K562 (cell line): ENCODE data around the gene SOX12. TPM values are rescaled to one million over a fixed set of nuclear protein-coding genes. Genes with fewer than 3 reads are reported as not detected.

Experiments
- ATAC-seq: fragments of 200-7000 bp; cut with Tn5 transposase; 3 replicates; pipeline ENCODE4 v1.9.1; 2020; ENCODE audit warnings: moderate library complexity
- BruUV-seq: library from RNA; stranded (reverse); fragments of 400-500 nt; replicated peaks from 2 replicates; lab custom pipeline; 2021; lab: Mats Ljungman, UMichigan
- CTCF ChIA-PET: fragments of 300-600 bp; formaldehyde crosslinking; extraction: SDS; loops from one replicate; lab custom pipeline; 2021; ENCODE audit warnings: low intra/inter-chr PET ratio; lab: Yijun Ruan, JAX
- POLR2A ChIA-PET: fragments of 300-600, 350-650 bp; sonication (Branson Sonifier 250); formaldehyde crosslinking; extraction: SDS; loops from one replicate; lab custom pipeline; 2021; ENCODE audit warnings: antibody characterized with exemption, inconsistent platforms; lab: Yijun Ruan, JAX
- DNase-seq, 4 experiments: peaks; one replicate each; pipeline versions ENCODE4 v3.0.0 to v3.0.0-alpha.2; 2011 to 2018; ENCODE audit warnings: low spot score in 3 of 4, mixed read lengths in 3 of 4; ENCODE audit errors: extremely low read depth in 1 of 4
- FAIRE-seq: peaks from 2 replicates; lab custom pipeline; 2011; peaks lifted over from hg19 to GRCh38; lab: Jason Lieb, UNC
- H2AFZ ChIP-seq: 2 replicates; pipeline ENCODE4 v1.6.0; 2011; ENCODE audit warnings: low read depth, low read length, control low read depth, inconsistent platforms
- H3K27ac ChIP-seq: fragments of 200-600 bp; 3 replicates; pipeline ENCODE4 v1.8.0; 2011; ENCODE audit warnings: low read depth, mild to moderate bottlenecking, control low read depth, inconsistent platforms, low read length, moderate library complexity, mixed read lengths; ENCODE audit errors: extremely low read depth
- H3K27me3 ChIP-seq, 2 experiments: fragments of 300-600 bp in 1 of 2; 2 replicates in 1 of 2; 3 replicates in 1 of 2; pipeline versions ENCODE4 v1.6.0 to v1.8.0; 2011; ENCODE audit warnings: inconsistent platforms in 2 of 2, low read length in 2 of 2, mild to moderate bottlenecking in 1 of 2, mixed read lengths in 1 of 2, moderate library complexity in 1 of 2; ENCODE audit not compliant: control insufficient read depth in 2 of 2, insufficient read depth in 2 of 2
- H3K36me3 ChIP-seq: fragments of 300-600 bp; 3 replicates; pipeline ENCODE4 v1.8.0; 2011; ENCODE audit warnings: mild to moderate bottlenecking, low read length, inconsistent platforms; ENCODE audit not compliant: control insufficient read depth, insufficient read depth
- H3K4me1 ChIP-seq, 2 experiments: fragments of 200-600 bp in 1 of 2; replicated peaks in 1 of 2; 2 replicates in 1 of 2; 3 replicates in 1 of 2; pipeline versions ENCODE4 v1.5.1 to v1.8.0; 2011; ENCODE audit warnings: inconsistent platforms in 2 of 2, low read length in 2 of 2, mild to moderate bottlenecking in 1 of 2, mixed read lengths in 1 of 2, moderate library complexity in 1 of 2; ENCODE audit not compliant: control insufficient read depth in 2 of 2, insufficient read depth in 2 of 2
- H3K4me2 ChIP-seq: 2 replicates; pipeline ENCODE4 v1.6.1; 2011; ENCODE audit warnings: low read length, control low read depth, inconsistent platforms, mixed read lengths; ENCODE audit not compliant: insufficient read depth
- H3K4me3 ChIP-seq: fragments of 200-600 bp; sonication (generic), shearing (Covaris generic); 2 replicates; pipeline ENCODE4 v1.5.1; 2016; ENCODE audit warnings: control low read depth, inconsistent platforms
- H3K79me2 ChIP-seq: fragments of 200-600 bp; 3 replicates; pipeline ENCODE4 v1.8.0; 2011; ENCODE audit warnings: low read length, inconsistent platforms; ENCODE audit not compliant: control insufficient read depth, insufficient read depth
- H3K9ac ChIP-seq, 2 experiments: 2 replicates each; pipeline versions ENCODE4 v1.6.0 to v1.6.1; 2011; ENCODE audit warnings: low read depth in 2 of 2, low read length in 2 of 2, control low read depth in 1 of 2, inconsistent platforms in 1 of 2, mild to moderate bottlenecking in 1 of 2, mixed read lengths in 1 of 2; ENCODE audit not compliant: insufficient read depth in 1 of 2
- H3K9me1 ChIP-seq: one replicate; pipeline ENCODE4 v1.6.0; 2011; ENCODE audit warnings: inconsistent platforms, mild to moderate bottlenecking, low read length, moderate library complexity; ENCODE audit not compliant: control insufficient read depth, insufficient read depth
- H3K9me3 ChIP-seq: replicated peaks from 2 replicates; pipeline ENCODE4 v1.5.1; 2011; ENCODE audit warnings: low read depth, low read length, inconsistent platforms; ENCODE audit not compliant: control insufficient read depth, insufficient read depth
- H4K20me1 ChIP-seq: replicated peaks from 2 replicates; pipeline ENCODE4 v1.6.1; 2011; ENCODE audit warnings: low read length, inconsistent platforms, mixed read lengths; ENCODE audit not compliant: control insufficient read depth, insufficient read depth
- CBX5 ChIP-seq: IDR thresholded peaks from 2 replicates; pipeline ENCODE4 v1.6.1; 2014; ENCODE audit warnings: low read depth, borderline replicate concordance
- HCFC1 ChIP-seq: IDR thresholded peaks from 2 replicates; pipeline ENCODE4 v1.6.1; 2012; ENCODE audit warnings: low read depth, low read length, improper control_type of control experiment
- NFIC ChIP-seq: fragments of 450-650 bp; IDR thresholded peaks from 2 replicates; pipeline ENCODE4 v1.6.1; 2017; ENCODE audit warnings: mild to moderate bottlenecking, inconsistent platforms
- NR2C1 ChIP-seq, 2 experiments: fragments of 450-650 bp; IDR thresholded peaks; 2 replicates each; pipeline ENCODE4 v1.6.1; 2017; ENCODE audit warnings: mild to moderate bottlenecking in 2 of 2, antibody characterized with exemption in 1 of 2, inconsistent platforms in 1 of 2, missing compliant biosample characterization in 1 of 2, missing genetic modification characterization in 1 of 2
- RAD51 ChIP-seq: fragments of 450-650 bp; IDR thresholded peaks from 2 replicates; pipeline ENCODE4 v1.7.1; 2016; ENCODE audit warnings: low read depth, mild to moderate bottlenecking, borderline replicate concordance
- SIX5 ChIP-seq, 2 experiments: IDR thresholded peaks; 2 replicates each; pipeline ENCODE4 v1.6.1; 2011; ENCODE audit warnings: low read length in 2 of 2, borderline replicate concordance in 1 of 2, low read depth in 1 of 2, mild to moderate bottlenecking in 1 of 2, moderate library complexity in 1 of 2; ENCODE audit not compliant: insufficient read depth in 1 of 2
- SRSF3 ChIP-seq: fragments of 200-400 bp; formaldehyde crosslinking; IDR thresholded peaks from 2 replicates; pipeline ENCODE4 v1.6.1; 2016; ENCODE audit warnings: mild to moderate bottlenecking, low read length, moderate library complexity; ENCODE audit not compliant: insufficient read depth
- ZKSCAN1 ChIP-seq: fragments of 150-350 bp; IDR thresholded peaks from 2 replicates; pipeline ENCODE4 v1.6.1; 2016; ENCODE audit warnings: low read depth, low read length
- ZNF143 ChIP-seq: sonication (generic); formaldehyde crosslinking; IDR thresholded peaks from 2 replicates; pipeline ENCODE4 v1.9.0; 2022; ENCODE audit warnings: mild to moderate bottlenecking, missing genetic modification reagents
- WGBS: fragments of 100-300 bp; shearing (Covaris generic); methylation state at CpG from one replicate; pipeline ENCODE4 v1.1.6; 2016; ENCODE audit warnings: low coverage, mixed read lengths; ENCODE audit not compliant: insufficient coverage; ENCODE audit errors: missing lambda C conversion rate; 5-methylcytosine and 5-hydroxymethylcytosine counted together
- in situ Hi-C: fragments of 300-500 bp; cut with MboI; formaldehyde crosslinking; loops from 4 replicates; pipeline ENCODE4 v1.15.0; 2018; ENCODE audit warnings: inconsistent platforms, mixed read lengths
- intact Hi-C: fragments of 100-400 bp; cut with micrococcal nuclease; formaldehyde crosslinking; loops from 2 replicates; pipeline ENCODE4 v1.14.2; 2022
- polyA plus RNA-seq, 8 experiments: library from polyadenylated mRNA; depleted of rRNA in 4 of 8; stranded (reverse) in 5 of 8; unstranded in 3 of 8; fragments of >200 nt; fragmentation: Nextera tagmentation in 2 of 8; fragmentation: Illumina TruSeq in 1 of 8; extraction: Ambion mirVana in 2 of 8; extraction: Trizol in 1 of 8; gene quantifications; 2 replicates each; pipeline versions ENCODE4 v1.2.1 to v1.2.3, GENCODE V29; 2011 to 2014; ENCODE audit warnings: inconsistent platforms in 1 of 8, missing spikeins in 1 of 8
- total RNA-seq, 7 experiments: library from RNA; depleted of rRNA in 6 of 7; stranded (reverse); fragments of >200 nt in 6 of 7; fragmentation: Illumina TruSeq in 2 of 7; extraction: Trizol in 2 of 7; gene quantifications; 2 replicates each; pipeline versions ENCODE4 v1.2.1 to v1.2.3, GENCODE V29; 2011 to 2021; ENCODE audit warnings: low replicate concordance in 1 of 7
- TF ChIP-seq, protein P1 (sequence below): fragments of 250-450 bp; sonication (Bioruptor Pico); IDR thresholded peaks from 2 replicates; pipeline ENCODE4 v1.5.0; 2021; ENCODE audit warnings: mild to moderate bottlenecking, moderate library complexity
- TF ChIP-seq, protein P2 (sequence below): sonication (generic); formaldehyde crosslinking; IDR thresholded peaks from 2 replicates; pipeline ENCODE4 v1.5.0; 2020; ENCODE audit warnings: missing genetic modification reagents
- TF ChIP-seq, protein P3 (sequence below): sonication (generic); IDR thresholded peaks from 2 replicates; pipeline ENCODE4 v1.6.1; 2016

SOX12 gene
- total and polyA plus RNA-seq, 9 of the 15 experiments (the other 6 are each of a cell fraction or from before 2014, with no cell fraction given), result 0.42 to 26.3 (median 2.6) TPM

DNA sequence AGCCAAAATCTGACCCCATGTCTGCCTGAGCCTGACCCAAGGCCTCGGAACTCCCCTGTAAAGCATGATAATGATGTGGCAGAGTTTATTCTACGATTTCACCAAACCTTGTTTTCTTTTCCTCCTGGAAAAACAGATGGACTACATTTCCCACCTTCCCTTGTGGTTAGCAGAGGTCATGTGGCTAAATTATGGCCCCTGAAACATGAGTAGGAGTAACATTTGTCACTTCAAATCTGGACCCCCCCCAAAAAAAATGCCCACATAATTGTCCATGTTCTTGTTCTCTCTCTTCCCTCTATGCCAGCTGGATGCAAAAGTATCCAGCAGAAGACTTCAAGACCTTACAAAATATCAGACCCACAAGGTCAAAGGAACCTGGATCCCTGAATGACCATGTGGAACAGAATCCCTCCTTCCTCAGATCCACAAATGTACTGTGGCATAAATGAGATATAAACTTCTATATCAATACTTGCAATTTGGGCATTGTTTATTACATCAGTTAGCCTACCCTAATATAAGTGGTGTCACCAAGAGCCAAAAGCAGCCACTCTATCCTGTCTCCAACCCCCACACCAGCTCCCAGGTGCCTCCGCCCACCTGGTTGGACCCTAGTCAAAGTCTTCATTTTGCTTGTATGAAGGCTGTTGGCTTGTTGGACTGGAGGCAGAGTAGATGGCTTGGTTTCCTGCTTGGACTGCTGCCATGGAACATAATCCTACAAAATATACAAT lies 36.2 kb upstream of the SOX12 start:
- BruUV-seq, result no TSS peak
- H3K4me2 ChIP-seq, result peak overlapping the region; percentile 93
- H3K27ac ChIP-seq, result peak overlapping the region; percentile 87
- no peaks in the 10 kb centered on the region for H3K27me3 ChIP-seq
- no peak overlapping the region for H2AFZ ChIP-seq
- ChIA-PET CTCF (no interaction called here), POLR2A (interaction anchor here (1.9 kb wide), 1 partner anchor 9 kb away, joined by 5 read pairs; the partner anchor contains the start of gene ZCCHC3)
- intact Hi-C loops, result loop anchor here (2.0 kb wide), 1 partner anchor 42 kb away; no protein-coding TSS in a partner anchor
- TF ChIP-seq SIX5 (IDR thresholded peaks at IDR 0.05; ENCODE audit: borderline replicate concordance in 1 of 2, insufficient read depth in 1 of 2, low read depth in 1 of 2, low read length in 2 of 2), result peak; percentile 25 to 28; a peak in 2 of 4 replicates
- 0 out of 2 replicates have a peak, but pooled peaks have one; percentile 49 for TF ChIP-seq ZNF143 (CRISPR knock-in tag)
- peak; percentile 65 for TF ChIP-seq HCFC1
- TF ChIP-seq, protein P1, sequence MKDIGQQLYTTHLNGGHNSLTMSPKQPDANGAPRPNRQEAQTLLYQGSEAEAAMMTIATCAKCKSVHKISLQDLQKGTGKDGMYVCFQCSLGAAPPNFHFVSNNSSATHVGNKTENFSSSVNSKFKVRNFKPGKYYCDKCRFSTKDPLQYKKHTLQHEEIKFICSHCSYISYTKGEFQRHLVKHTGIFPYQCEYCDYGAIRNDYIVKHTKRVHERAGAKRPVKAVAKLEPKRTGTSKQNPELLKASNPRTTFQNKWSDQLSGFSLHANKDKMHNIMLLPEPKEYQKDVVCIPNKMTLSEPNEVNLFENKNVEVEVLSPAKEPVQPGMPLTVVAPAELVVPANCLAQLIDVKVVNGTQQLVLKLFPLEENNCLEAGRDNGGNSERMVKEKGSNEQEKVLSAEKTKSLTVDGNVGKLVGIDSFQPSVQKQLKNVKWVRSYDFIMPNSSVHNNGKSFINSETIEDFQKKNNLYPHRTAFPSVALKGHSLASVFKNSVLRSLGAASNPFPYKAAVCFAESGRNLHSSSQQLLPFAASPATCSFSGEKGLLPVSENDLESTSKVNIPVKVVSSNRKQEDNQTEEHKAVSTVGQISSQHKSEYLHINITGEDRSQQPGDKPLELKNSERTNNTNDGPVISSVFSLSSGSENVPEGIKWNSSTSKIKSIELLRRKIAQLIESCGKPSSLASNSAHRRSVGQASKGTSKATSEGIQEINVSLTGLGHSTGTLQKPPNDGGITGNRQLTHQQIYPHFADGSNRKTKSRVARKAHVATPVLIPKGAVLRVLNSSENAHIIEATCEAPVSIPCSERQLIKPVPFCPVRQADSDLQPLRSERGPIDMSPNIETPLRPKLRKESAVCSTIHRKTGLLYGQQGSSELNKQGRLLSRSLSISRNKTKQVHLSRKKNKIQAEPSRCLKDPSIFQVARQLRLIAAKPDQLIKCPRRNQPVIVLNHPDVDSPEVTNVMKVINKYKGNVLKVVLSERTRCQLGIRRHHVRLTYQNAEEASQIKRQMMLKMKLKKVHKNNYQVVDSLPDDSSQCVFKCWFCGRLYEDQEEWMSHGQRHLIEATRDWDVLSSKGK (CRISPR knock-in tag), result no peak
- TF ChIP-seq, protein P2, sequence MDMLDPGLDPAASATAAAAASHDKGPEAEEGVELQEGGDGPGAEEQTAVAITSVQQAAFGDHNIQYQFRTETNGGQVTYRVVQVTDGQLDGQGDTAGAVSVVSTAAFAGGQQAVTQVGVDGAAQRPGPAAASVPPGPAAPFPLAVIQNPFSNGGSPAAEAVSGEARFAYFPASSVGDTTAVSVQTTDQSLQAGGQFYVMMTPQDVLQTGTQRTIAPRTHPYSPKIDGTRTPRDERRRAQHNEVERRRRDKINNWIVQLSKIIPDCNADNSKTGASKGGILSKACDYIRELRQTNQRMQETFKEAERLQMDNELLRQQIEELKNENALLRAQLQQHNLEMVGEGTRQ (CRISPR knock-in tag), result peak; percentile 52
- TF ChIP-seq ZKSCAN1, result no peak
- TF ChIP-seq CBX5, result no peak
- 0 out of 2 replicates have a peak, but pooled peaks have one; percentile 26 for TF ChIP-seq NR2C1 (IDR thresholded peaks at IDR 0.05)
- 0 out of 2 replicates have a peak, but pooled peaks have one; percentile 16 for TF ChIP-seq NR2C1 (tag; IDR thresholded peaks at IDR 0.05)
- peak; percentile 24; the same call in 1 of the 2 replicates for TF ChIP-seq RAD51
- TF ChIP-seq, protein P3, sequence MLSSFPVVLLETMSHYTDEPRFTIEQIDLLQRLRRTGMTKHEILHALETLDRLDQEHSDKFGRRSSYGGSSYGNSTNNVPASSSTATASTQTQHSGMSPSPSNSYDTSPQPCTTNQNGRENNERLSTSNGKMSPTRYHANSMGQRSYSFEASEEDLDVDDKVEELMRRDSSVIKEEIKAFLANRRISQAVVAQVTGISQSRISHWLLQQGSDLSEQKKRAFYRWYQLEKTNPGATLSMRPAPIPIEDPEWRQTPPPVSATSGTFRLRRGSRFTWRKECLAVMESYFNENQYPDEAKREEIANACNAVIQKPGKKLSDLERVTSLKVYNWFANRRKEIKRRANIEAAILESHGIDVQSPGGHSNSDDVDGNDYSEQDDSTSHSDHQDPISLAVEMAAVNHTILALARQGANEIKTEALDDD, result no peak
- TF ChIP-seq SRSF3, result no peak
- peak; percentile 30; the same call in 1 of the 2 replicates for TF ChIP-seq NFIC
- peaks cover 4 to 9% of the 10 kb centered on the region in 2 experiments; a peak in 3 of 5 replicates for H3K4me1 ChIP-seq
- peak overlapping the region; percentile 68 for H3K4me3 ChIP-seq
- FAIRE-seq (no peak), ATAC-seq (no peak), DNase-seq (no peak)
- peaks cover 8% of the 10 kb centered on the region; the same call in 2 of the 3 replicates for H3K36me3 ChIP-seq
- in situ Hi-C loops, result no loop called here
- H4K20me1 ChIP-seq, result no peaks in the 10 kb centered on the region
- H3K79me2 ChIP-seq, result peaks cover 18% of the 10 kb centered on the region
- H3K9me1 ChIP-seq, result no peaks in the 10 kb centered on the region
- 63% methylated on average over 3 of the region's 3 CpGs for WGBS
- peak overlapping the region; percentile 33 to 84; a peak in 2 of 4 replicates for H3K9ac ChIP-seq
- peaks cover 5% of the 10 kb centered on the region; the same call in 1 of the 2 replicates for H3K9me3 ChIP-seq
